ENCODE measurements around the gene PAK6.

The PAK6 gene

DNA sequence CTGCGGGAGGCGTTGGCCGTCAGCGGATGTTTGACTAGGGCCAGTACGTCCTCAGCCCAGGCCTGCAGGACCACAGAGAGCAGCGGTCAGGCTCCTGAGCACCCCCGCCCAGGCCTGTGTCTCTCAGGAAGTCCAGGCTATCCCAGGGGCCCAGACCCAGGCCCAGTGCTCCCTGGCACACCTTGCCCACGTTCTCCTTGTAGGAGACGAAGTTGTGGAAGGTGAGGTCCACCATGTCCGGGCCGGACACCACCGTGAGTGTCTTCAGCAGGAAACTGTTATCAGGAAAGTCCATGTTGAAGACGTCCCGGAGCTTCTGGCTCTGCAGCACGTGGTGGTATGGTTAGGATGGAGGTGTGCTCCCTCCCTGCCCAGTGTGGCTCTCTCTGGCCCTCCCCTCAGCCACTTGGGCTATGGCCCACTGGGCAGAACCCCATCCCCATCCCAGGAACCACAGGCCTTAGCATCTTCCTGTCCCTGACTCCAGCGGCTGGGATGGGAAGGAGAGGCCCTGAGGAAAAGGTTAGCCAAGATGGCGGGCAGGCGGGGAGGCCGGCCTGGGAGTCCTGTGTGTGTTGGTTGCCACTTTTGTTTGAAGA lies 63.5 kb downstream of the PAK6 start:
- no peak for TF ChIP-seq POLR2AphosphoS5 (IDR thresholded peaks at IDR 0.05; ENCODE audit: low read depth, low read length)
- TF ChIP-seq SIN3A (IDR thresholded peaks at IDR 0.05; ENCODE audit: borderline replicate concordance, insufficient read depth, low read length) = no peak
- TF ChIP-seq, protein P1, sequence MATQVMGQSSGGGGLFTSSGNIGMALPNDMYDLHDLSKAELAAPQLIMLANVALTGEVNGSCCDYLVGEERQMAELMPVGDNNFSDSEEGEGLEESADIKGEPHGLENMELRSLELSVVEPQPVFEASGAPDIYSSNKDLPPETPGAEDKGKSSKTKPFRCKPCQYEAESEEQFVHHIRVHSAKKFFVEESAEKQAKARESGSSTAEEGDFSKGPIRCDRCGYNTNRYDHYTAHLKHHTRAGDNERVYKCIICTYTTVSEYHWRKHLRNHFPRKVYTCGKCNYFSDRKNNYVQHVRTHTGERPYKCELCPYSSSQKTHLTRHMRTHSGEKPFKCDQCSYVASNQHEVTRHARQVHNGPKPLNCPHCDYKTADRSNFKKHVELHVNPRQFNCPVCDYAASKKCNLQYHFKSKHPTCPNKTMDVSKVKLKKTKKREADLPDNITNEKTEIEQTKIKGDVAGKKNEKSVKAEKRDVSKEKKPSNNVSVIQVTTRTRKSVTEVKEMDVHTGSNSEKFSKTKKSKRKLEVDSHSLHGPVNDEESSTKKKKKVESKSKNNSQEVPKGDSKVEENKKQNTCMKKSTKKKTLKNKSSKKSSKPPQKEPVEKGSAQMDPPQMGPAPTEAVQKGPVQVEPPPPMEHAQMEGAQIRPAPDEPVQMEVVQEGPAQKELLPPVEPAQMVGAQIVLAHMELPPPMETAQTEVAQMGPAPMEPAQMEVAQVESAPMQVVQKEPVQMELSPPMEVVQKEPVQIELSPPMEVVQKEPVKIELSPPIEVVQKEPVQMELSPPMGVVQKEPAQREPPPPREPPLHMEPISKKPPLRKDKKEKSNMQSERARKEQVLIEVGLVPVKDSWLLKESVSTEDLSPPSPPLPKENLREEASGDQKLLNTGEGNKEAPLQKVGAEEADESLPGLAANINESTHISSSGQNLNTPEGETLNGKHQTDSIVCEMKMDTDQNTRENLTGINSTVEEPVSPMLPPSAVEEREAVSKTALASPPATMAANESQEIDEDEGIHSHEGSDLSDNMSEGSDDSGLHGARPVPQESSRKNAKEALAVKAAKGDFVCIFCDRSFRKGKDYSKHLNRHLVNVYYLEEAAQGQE (IDR thresholded peaks at IDR 0.05; ENCODE audit: insufficient read depth in 1 of 2, low read depth in 2 of 2, low read length in 2 of 2) = no peak
- no peak for TF ChIP-seq TAF1 (IDR thresholded peaks at IDR 0.05; ENCODE audit: borderline replicate concordance, insufficient read depth, low read length)
- no peak for TF ChIP-seq FOXP2 (optimal IDR thresholded peaks at IDR 0.05; ENCODE audit: borderline replicate concordance, extremely low read depth, extremely low read length, insufficient read depth)

DNA sequence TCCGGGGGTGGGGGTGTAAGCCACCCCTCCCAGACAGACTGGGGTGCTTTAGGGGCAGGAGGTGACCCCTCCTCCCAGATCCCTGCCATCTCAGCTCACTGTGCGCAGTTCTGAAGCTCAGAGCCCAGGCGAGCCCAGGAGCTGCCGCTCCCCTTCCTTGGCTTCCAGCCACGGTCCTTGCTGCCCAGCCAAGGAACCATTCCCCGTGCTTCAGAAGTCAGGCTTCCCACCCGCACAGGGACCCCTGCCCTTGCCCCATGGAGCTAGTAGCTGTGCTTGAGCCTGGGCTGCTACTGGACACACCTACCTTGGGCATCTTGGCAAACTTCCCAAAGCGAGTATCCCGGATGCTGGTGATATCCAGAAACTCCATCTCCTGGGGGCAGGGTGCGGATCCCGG lies 64.1 kb downstream of the PAK6 start:
- TF ChIP-seq POLR2AphosphoS5 (IDR thresholded peaks at IDR 0.05; ENCODE audit: low read depth, low read length) (no peak), FOXP2 (optimal IDR thresholded peaks at IDR 0.05; ENCODE audit: borderline replicate concordance, extremely low read depth, extremely low read length, insufficient read depth) (no peak), TAF1 (IDR thresholded peaks at IDR 0.05; ENCODE audit: borderline replicate concordance, insufficient read depth, low read length) (no peak), SIN3A (IDR thresholded peaks at IDR 0.05; ENCODE audit: borderline replicate concordance, insufficient read depth, low read length) (no peak)
- TF ChIP-seq, protein P1 (IDR thresholded peaks at IDR 0.05; ENCODE audit: insufficient read depth in 1 of 2, low read depth in 2 of 2, low read length in 2 of 2) = no peak

DNA sequence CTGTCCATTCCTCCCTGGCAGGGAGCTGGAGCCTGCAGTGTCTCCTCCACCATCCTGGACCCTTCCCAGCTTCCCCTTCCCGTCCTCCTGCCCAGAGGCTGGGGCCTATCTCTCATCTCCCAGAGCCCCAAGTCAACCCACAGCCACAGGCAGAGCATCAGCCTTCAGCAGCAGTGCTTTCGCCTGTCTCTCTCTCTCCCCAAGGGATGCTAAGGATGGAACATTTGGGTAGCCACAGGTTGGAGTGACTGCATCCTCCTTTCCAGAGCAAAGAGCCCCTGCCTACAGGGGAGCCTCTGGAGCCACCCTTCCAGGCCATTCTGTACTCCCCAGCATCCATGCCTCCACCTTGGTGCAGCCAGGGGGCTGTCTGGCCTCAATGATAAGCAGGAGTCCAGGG lies 64.7 kb downstream of the PAK6 start:
- TF ChIP-seq, protein P1 (IDR thresholded peaks at IDR 0.05; ENCODE audit: insufficient read depth in 1 of 2, low read depth in 2 of 2, low read length in 2 of 2) = no peak
- no peak for TF ChIP-seq SIN3A (IDR thresholded peaks at IDR 0.05; ENCODE audit: borderline replicate concordance, insufficient read depth, low read length)
- no peak for TF ChIP-seq POLR2AphosphoS5 (IDR thresholded peaks at IDR 0.05; ENCODE audit: low read depth, low read length)
- no peak for TF ChIP-seq TAF1 (IDR thresholded peaks at IDR 0.05; ENCODE audit: borderline replicate concordance, insufficient read depth, low read length)
- no peak for TF ChIP-seq FOXP2 (optimal IDR thresholded peaks at IDR 0.05; ENCODE audit: borderline replicate concordance, extremely low read depth, extremely low read length, insufficient read depth)

- no peak for TF ChIP-seq POLR2AphosphoS5 (IDR thresholded peaks at IDR 0.05; ENCODE audit: low read depth, low read length)
- TF ChIP-seq TAF1 (IDR thresholded peaks at IDR 0.05; ENCODE audit: borderline replicate concordance, insufficient read depth, low read length) = no peak
- TF ChIP-seq SIN3A (IDR thresholded peaks at IDR 0.05; ENCODE audit: borderline replicate concordance, insufficient read depth, low read length) = no peak
- TF ChIP-seq FOXP2 (optimal IDR thresholded peaks at IDR 0.05; ENCODE audit: borderline replicate concordance, extremely low read depth, extremely low read length, insufficient read depth) = no peak
- TF ChIP-seq, protein P1 (IDR thresholded peaks at IDR 0.05; ENCODE audit: insufficient read depth in 1 of 2, low read depth in 2 of 2, low read length in 2 of 2) = no peak
Measured at GRCh38 chr15:40305281-40305680, 66.4 kb downstream of the PAK6 start.

Measured in PFSK-1 (cell line).